ENCODE data around the gene FAM174C. TPM values are rescaled to one million over a fixed set of nuclear protein-coding genes. Genes with fewer than 3 reads are reported as not detected.

FAM174C gene
- total RNA-seq, 4 donors from 2014 or later: 24.9 to 58.9 (median 43.6) TPM

DNA sequence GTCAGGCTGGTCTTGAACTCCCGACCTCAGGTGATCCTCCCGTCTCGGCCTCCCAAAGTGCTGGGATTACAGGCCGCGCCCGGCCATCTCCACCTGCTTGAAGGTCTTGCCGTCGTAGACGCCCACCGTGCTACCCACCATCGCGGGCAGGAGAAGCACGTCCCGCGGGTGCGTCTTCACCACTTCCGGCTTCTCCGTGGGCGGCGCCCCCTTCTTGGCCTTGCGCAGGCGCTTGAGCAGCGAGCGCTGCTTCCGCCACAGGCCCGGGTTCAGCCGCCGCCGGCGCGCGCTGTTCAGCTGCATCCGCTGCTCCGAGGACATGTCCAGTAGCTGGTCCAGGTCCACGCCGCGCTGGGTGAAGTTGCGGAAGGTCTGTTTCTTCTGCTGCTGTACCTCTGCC, 32.0 kb downstream of the FAM174C start:
- no peak for TF ChIP-seq EP300 (IDR thresholded peaks at IDR 0.05)
- TF ChIP-seq, protein P1, sequence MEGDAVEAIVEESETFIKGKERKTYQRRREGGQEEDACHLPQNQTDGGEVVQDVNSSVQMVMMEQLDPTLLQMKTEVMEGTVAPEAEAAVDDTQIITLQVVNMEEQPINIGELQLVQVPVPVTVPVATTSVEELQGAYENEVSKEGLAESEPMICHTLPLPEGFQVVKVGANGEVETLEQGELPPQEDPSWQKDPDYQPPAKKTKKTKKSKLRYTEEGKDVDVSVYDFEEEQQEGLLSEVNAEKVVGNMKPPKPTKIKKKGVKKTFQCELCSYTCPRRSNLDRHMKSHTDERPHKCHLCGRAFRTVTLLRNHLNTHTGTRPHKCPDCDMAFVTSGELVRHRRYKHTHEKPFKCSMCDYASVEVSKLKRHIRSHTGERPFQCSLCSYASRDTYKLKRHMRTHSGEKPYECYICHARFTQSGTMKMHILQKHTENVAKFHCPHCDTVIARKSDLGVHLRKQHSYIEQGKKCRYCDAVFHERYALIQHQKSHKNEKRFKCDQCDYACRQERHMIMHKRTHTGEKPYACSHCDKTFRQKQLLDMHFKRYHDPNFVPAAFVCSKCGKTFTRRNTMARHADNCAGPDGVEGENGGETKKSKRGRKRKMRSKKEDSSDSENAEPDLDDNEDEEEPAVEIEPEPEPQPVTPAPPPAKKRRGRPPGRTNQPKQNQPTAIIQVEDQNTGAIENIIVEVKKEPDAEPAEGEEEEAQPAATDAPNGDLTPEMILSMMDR (IDR thresholded peaks at IDR 0.05): no peak
- TF ChIP-seq POLR2AphosphoS5 (IDR thresholded peaks at IDR 0.05): no peak
- no peak for TF ChIP-seq POLR2A (IDR thresholded peaks at IDR 0.05; ENCODE audit: low read depth)

GRCh38 chr19:1307755-1308303, 32.5 kb downstream of the FAM174C start:
- H3K36me3 ChIP-seq: no peaks in the 10 kb centered on the region
- WGBS: 97% methylated on average over 9 of the region's 20 CpGs
- no peak overlapping the region for H3K4me3 ChIP-seq
- intact Hi-C loops (cut with DNase I): no loop called here
- peaks cover 0 to 40% (median 0%) of the 10 kb centered on the region in 4 donors for H3K27me3 ChIP-seq
- no peaks in the 10 kb centered on the region for H3K9me3 ChIP-seq
- H3K27ac ChIP-seq (replicated peaks in 1 of 4): no peak overlapping the region
- DNase-seq (ENCODE audit: extremely low spot score): no peak
- no peaks in the 10 kb centered on the region for H3K4me1 ChIP-seq
- TF ChIP-seq POLR2A (IDR thresholded peaks at IDR 0.05; ENCODE audit: low read depth): no peak

More for the DNA sequence above, 32.0 kb downstream of the FAM174C start:
- Histone ChIP-seq H3K36me3 (no peaks in the 10 kb centered on the region), H3K4me3 (no peak overlapping the region), H3K9me3 (no peaks in the 10 kb centered on the region), H3K27ac (replicated peaks in 1 of 4) (no peak overlapping the region), H3K4me1 (no peaks in the 10 kb centered on the region), H3K27me3 (peaks cover 0 to 34% (median 0%) of the 10 kb centered on the region in 4 donors)
- WGBS: 98% methylated on average over 6 of the region's 38 CpGs
- intact Hi-C loops (cut with DNase I): no loop called here
- no peak for DNase-seq (ENCODE audit: extremely low spot score)

DNA sequence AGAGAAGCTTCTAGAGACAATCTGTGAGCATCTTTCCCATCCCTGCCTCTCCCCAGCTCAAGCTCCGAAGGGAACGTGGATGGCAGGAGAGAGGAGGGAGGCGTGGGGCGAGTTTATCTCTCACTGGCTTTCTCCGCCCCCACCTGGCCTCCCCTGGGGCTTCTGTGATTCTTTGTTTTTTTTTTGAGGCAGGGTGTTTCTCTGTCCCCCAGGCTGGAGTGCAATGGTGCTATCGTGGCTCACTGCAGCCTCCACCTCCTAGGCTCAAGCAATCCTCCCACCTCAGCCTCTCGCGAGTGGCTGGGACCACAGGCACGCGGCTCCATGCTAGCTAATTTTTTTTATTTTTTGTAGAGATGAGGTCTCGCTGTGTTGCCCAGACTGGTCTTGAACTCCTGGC, 33.4 kb downstream of the FAM174C start:
- Histone ChIP-seq H3K4me3 (no peak overlapping the region), H3K27me3 (peaks cover 0 to 48% (median 6%) of the 10 kb centered on the region in 4 donors), H3K27ac (replicated peaks in 1 of 4) (no peak overlapping the region), H3K4me1 (no peaks in the 10 kb centered on the region), H3K9me3 (no peaks in the 10 kb centered on the region), H3K36me3 (no peaks in the 10 kb centered on the region)
- TF ChIP-seq POLR2AphosphoS5 (IDR thresholded peaks at IDR 0.05): no peak
- TF ChIP-seq EP300 (IDR thresholded peaks at IDR 0.05): no peak
- TF ChIP-seq, protein P1 (IDR thresholded peaks at IDR 0.05): no peak
- no peak for TF ChIP-seq POLR2A (IDR thresholded peaks at IDR 0.05; ENCODE audit: low read depth)
- no peak for DNase-seq (ENCODE audit: extremely low spot score)
- intact Hi-C loops (cut with DNase I): no loop called here
- WGBS: 67% methylated on average over 11 of the region's 11 CpGs

DNA sequence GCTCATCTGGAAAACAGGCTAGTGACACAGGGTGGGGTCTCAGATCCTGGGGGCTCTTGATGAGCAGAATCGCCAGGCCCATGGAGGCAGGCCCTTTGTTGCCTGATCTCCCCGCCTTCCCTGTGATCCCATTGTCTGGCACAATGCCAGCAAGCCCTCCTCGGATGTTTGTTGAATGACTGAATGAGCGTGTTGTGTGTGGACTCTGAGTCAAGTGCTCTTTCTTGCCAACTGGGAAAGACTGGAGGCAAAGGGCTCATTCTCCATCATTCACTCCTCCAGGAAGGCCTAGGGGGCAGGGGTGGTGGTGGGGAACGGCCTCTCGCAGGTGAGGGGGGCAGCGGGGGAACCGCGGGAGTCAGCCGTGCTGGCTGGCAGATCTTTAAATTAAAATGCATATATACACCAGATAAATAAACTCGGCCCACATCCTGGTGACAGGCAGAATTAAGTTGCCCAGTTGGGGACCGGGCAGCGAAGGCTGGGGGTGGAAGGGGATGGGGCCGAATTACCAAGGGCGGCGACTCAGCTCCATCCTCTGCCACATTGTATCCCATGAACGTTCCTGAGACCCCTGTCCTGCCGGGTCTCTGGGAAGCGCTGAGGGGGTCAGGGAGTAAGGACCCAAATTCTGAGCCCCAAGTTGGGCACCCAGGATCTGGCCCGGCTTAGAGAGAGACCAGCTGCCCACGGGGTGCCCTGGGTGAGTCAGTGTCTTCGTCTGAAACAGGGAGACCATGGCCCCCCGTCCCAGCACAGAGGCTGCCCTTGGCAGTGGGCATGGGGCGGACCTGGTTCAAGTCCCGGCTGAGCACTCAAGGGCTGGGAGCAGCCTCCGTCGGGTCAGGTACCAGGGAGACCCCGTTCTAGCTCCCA, 34.9 kb downstream of the FAM174C start:
- H3K27ac ChIP-seq (replicated peaks in 1 of 4): no peak overlapping the region
- no peak overlapping the region for H3K4me3 ChIP-seq
- no peaks in the 10 kb centered on the region for H3K9me3 ChIP-seq
- no peak for TF ChIP-seq EP300 (IDR thresholded peaks at IDR 0.05)
- TF ChIP-seq, protein P1 (IDR thresholded peaks at IDR 0.05): no peak
- no peak for TF ChIP-seq POLR2AphosphoS5 (IDR thresholded peaks at IDR 0.05)
- no peak for TF ChIP-seq POLR2A (IDR thresholded peaks at IDR 0.05; ENCODE audit: low read depth)
- WGBS: 63% methylated on average over 21 of the region's 28 CpGs
- intact Hi-C loops (cut with DNase I): no loop called here
- H3K27me3 ChIP-seq: peaks cover 0 to 63% (median 8%) of the 10 kb centered on the region in 4 donors
- no peaks in the 10 kb centered on the region for H3K36me3 ChIP-seq
- DNase-seq (ENCODE audit: extremely low spot score): no peak
- H3K4me1 ChIP-seq: peaks cover under 1% of the 10 kb centered on the region in 4 donors

DNA sequence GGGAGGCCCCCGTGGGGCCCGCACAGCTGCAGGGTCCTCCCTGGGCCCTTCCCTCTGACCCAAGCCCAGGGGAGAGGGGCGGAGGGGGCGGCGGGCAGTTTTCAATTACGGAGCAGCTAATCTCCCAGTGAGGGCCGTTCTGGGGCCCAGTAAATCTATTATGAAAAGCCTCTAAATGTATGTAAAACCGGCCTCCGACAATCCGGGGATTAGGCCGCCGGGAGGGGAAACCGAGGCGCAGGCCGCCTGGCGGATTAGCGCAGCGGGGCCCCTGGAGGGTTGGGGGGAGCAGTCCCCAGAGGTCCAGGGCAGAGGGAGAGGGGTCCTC, 35.5 kb downstream of the FAM174C start:
- 100% methylated on average over 10 of the region's 18 CpGs for WGBS
- H3K4me3 ChIP-seq: no peak overlapping the region
- H3K27me3 ChIP-seq: peaks cover 0 to 69% (median 10%) of the 10 kb centered on the region in 4 donors
- DNase-seq (ENCODE audit: extremely low spot score): no peak
- H3K27ac ChIP-seq (replicated peaks in 1 of 4): no peak overlapping the region
- H3K4me1 ChIP-seq: peaks cover 7% of the 10 kb centered on the region in 4 donors
- H3K9me3 ChIP-seq: no peaks in the 10 kb centered on the region
- TF ChIP-seq POLR2AphosphoS5 (IDR thresholded peaks at IDR 0.05): no peak
- H3K36me3 ChIP-seq: no peaks in the 10 kb centered on the region
- intact Hi-C loops (cut with DNase I): no loop called here
